ENCODE results near the gene ANGPTL8. TPM values are rescaled to one million over a fixed set of nuclear protein-coding genes. Genes with fewer than 3 reads are reported as not detected.
A peak's percentile ranks its signal among the peaks of the same experiment; 100 is the strongest.

The ANGPTL8 gene
- polyA plus RNA-seq, 2 of the 4 experiments (the other 2 are of a cell fraction): 0.12 TPM; not detected in 1

DNA sequence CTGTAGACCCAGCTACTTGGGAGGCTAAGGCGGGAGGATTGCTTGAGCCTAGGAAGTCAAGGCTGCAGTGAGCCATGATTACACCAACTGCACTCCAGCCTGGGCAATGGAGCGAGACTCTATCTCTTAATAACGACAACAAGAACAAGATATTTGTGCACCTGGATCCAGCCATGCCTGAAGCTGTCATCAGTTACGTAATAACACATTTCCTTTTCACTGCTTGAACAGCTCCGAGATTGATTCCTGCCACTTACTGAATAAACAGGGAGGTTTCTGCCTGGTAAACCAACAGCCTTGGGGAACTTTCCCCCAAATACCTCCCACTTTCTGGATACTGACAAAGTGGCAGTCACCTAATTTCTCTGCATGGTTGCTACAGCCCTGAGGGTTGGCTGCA is 47.5 kb upstream of the ANGPTL8 start:
- no peak for FAIRE-seq
- no peak overlapping the region for H3K4me3 ChIP-seq

DNA sequence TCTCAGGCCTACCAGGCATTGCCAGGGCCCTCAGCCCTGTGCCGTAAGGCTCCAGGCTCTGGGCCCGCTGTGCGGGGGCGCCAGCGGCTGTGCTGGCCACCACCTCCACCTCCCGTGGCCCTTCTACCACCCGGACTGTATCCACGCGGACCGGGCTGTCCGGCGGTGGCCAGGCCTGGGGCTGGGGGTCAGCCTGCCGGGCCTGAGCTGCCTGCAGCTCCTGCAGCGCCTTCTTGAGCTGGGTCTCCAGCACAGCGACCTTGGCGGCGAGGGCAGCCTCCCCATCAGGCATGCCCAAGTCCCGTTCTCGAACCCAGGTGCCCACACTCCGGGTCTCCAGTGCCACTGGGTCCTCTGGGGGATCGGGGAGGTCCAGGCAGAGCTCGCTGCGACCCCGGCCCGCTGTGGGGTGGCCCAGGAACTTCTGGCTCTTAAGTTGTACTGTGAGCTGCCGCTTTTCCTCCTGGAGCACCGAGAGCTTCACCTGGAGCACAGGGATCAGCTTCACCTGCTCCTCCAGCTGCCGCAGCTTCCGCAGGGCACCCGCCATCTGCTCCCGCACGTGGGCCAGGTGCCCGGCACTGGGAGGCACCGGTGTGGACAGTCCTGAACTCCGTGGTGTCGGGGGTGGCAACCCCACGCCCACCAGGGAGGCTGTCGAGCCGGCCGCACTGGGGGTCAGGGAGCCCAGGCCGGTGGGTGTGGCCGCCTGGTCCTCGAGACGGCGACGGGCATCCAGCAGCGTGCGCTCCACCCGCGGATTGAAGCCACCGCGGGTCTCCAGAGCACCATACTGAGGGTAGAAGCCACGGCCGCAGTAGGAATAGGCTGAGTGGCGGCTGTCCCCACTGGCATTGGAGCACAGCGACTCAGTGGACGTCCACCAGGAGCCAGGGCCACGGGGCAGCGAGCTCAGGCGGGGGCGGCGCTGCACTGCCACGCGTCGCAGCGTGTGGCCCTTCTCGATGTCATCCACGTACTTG is 46.2 kb upstream of the ANGPTL8 start:
- no peak for TF ChIP-seq NR3C1 (IDR thresholded peaks at IDR 0.05)
- TF ChIP-seq RFX5 (IDR thresholded peaks at IDR 0.05): no peak
- FAIRE-seq: no peak
- no peak overlapping the region for H3K4me2 ChIP-seq
- H3K4me3 ChIP-seq: no peak overlapping the region
- H3K27ac ChIP-seq: no peak overlapping the region
- H3K4me1 ChIP-seq: peaks cover 45% of the 10 kb centered on the region
- WGBS (ENCODE audit: missing lambda C conversion rate): 98% methylated on average over 26 of the region's 68 CpGs
- ChIA-PET POLR2A (no interaction called here), CTCF (interaction anchor here (0.6 to 1.4 kb wide), 2 partner anchors 10 to 1363 kb away, joined by 3 to 5 read pairs; no protein-coding TSS in a partner anchor)
- DNase-seq (ENCODE audit: low read depth in 1 of 2, low spot score in 1 of 2): no peak
- no peaks in the 10 kb centered on the region for H3K9me3 ChIP-seq
- no peak for ATAC-seq

More for the DNA sequence above, 47.5 kb upstream of the ANGPTL8 start:
- POLR2A ChIA-PET: no interaction called here
- DNase-seq (ENCODE audit: low read depth in 1 of 2, low spot score in 1 of 2) (no peak), ATAC-seq (no peak)
- CTCF ChIA-PET: interaction anchor here (0.6 to 1.5 kb wide), 2 partner anchors 66 to 106 kb away, joined by 3 to 4 read pairs; no protein-coding TSS in a partner anchor
- WGBS (ENCODE audit: missing lambda C conversion rate): 86% methylated on average over 5 of the region's 5 CpGs
- Histone ChIP-seq H3K4me2 (no peak overlapping the region), H3K9me3 (no peaks in the 10 kb centered on the region), H3K27ac (no peak overlapping the region), H3K4me1 (peaks cover 40% of the 10 kb centered on the region)
- TF ChIP-seq, protein P1, sequence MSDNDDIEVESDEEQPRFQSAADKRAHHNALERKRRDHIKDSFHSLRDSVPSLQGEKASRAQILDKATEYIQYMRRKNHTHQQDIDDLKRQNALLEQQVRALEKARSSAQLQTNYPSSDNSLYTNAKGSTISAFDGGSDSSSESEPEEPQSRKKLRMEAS (IDR thresholded peaks at IDR 0.05): no peak
- TF ChIP-seq CEBPB (IDR thresholded peaks at IDR 0.05): peak in 1 of 2 experiments; percentile 51; a peak in 1 of 4 replicates

DNA sequence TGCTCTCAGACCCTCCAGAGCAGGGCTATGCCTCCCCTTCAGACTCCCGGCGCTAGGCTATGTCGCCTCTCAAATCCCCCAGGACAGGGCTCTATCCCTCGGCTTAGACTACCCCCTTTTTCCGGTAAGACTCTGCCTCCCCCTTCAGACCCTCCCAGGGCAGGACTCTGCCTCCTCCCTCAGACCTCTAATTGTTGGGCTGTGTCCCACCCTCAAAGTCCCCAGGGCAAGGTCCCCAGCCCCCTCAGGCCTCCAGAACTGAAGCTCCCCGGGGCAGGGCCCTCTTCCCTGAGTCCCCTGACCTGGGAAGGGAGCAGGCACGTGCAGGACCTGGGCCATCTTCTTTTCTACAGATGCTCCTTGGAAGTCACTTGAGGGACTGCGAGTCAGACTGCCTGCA is 45.2 kb upstream of the ANGPTL8 start:
- no peaks in the 10 kb centered on the region for H3K9me3 ChIP-seq
- no peak for TF ChIP-seq EP300 (IDR thresholded peaks at IDR 0.05)
- TF ChIP-seq, protein P2, sequence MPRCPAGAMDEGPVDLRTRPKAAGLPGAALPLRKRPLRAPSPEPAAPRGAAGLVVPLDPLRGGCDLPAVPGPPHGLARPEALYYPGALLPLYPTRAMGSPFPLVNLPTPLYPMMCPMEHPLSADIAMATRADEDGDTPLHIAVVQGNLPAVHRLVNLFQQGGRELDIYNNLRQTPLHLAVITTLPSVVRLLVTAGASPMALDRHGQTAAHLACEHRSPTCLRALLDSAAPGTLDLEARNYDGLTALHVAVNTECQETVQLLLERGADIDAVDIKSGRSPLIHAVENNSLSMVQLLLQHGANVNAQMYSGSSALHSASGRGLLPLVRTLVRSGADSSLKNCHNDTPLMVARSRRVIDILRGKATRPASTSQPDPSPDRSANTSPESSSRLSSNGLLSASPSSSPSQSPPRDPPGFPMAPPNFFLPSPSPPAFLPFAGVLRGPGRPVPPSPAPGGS (IDR thresholded peaks at IDR 0.05): no peak
- TF ChIP-seq BHLHE40 (IDR thresholded peaks at IDR 0.05; ENCODE audit: low read depth, low read length): no peak
- no peak for TF ChIP-seq EHMT2 (IDR thresholded peaks at IDR 0.05; ENCODE audit: low read depth)
- TF ChIP-seq FOXS1 (CRISPR knock-in tag; IDR thresholded peaks at IDR 0.05): no peak
- TF ChIP-seq JUNB (IDR thresholded peaks at IDR 0.05): no peak
- TF ChIP-seq GATA3 (IDR thresholded peaks at IDR 0.05; ENCODE audit: borderline replicate concordance): no peak
- TF ChIP-seq CBX2 (IDR thresholded peaks at IDR 0.05; ENCODE audit: borderline replicate concordance, low read depth): no peak
- TF ChIP-seq TFCP2L1 (CRISPR knock-in tag; IDR thresholded peaks at IDR 0.05): no peak
- TF ChIP-seq KDM5A (IDR thresholded peaks at IDR 0.05): no peak
- no peak for TF ChIP-seq TP53 (CRISPR knock-in tag; IDR thresholded peaks at IDR 0.05)
- TF ChIP-seq PHF8 (IDR thresholded peaks at IDR 0.05; ENCODE audit: borderline replicate concordance, low read depth): no peak
- TF ChIP-seq KDM1A (IDR thresholded peaks at IDR 0.05; ENCODE audit: low read depth): no peak
- TF ChIP-seq, protein P3, sequence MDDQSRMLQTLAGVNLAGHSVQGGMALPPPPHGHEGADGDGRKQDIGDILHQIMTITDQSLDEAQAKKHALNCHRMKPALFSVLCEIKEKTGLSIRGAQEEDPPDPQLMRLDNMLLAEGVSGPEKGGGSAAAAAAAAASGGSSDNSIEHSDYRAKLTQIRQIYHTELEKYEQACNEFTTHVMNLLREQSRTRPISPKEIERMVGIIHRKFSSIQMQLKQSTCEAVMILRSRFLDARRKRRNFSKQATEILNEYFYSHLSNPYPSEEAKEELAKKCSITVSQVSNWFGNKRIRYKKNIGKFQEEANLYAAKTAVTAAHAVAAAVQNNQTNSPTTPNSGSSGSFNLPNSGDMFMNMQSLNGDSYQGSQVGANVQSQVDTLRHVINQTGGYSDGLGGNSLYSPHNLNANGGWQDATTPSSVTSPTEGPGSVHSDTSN (IDR thresholded peaks at IDR 0.05): no peak
- TF ChIP-seq, protein P4, sequence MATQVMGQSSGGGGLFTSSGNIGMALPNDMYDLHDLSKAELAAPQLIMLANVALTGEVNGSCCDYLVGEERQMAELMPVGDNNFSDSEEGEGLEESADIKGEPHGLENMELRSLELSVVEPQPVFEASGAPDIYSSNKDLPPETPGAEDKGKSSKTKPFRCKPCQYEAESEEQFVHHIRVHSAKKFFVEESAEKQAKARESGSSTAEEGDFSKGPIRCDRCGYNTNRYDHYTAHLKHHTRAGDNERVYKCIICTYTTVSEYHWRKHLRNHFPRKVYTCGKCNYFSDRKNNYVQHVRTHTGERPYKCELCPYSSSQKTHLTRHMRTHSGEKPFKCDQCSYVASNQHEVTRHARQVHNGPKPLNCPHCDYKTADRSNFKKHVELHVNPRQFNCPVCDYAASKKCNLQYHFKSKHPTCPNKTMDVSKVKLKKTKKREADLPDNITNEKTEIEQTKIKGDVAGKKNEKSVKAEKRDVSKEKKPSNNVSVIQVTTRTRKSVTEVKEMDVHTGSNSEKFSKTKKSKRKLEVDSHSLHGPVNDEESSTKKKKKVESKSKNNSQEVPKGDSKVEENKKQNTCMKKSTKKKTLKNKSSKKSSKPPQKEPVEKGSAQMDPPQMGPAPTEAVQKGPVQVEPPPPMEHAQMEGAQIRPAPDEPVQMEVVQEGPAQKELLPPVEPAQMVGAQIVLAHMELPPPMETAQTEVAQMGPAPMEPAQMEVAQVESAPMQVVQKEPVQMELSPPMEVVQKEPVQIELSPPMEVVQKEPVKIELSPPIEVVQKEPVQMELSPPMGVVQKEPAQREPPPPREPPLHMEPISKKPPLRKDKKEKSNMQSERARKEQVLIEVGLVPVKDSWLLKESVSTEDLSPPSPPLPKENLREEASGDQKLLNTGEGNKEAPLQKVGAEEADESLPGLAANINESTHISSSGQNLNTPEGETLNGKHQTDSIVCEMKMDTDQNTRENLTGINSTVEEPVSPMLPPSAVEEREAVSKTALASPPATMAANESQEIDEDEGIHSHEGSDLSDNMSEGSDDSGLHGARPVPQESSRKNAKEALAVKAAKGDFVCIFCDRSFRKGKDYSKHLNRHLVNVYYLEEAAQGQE (IDR thresholded peaks at IDR 0.05): no peak
- no peak for TF ChIP-seq RNF2 (IDR thresholded peaks at IDR 0.05; ENCODE audit: borderline replicate concordance, low read depth)
- TF ChIP-seq, protein P5, sequence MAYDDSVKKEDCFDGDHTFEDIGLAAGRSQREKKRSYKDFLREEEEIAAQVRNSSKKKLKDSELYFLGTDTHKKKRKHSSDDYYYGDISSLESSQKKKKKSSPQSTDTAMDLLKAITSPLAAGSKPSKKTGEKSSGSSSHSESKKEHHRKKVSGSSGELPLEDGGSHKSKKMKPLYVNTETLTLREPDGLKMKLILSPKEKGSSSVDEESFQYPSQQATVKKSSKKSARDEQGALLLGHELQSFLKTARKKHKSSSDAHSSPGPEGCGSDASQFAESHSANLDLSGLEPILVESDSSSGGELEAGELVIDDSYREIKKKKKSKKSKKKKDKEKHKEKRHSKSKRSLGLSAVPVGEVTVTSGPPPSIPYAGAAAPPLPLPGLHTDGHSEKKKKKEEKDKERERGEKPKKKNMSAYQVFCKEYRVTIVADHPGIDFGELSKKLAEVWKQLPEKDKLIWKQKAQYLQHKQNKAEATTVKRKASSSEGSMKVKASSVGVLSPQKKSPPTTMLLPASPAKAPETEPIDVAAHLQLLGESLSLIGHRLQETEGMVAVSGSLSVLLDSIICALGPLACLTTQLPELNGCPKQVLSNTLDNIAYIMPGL (CRISPR knock-in tag; IDR thresholded peaks at IDR 0.05; ENCODE audit: borderline replicate concordance): no peak
- peak overlapping the region; percentile 78; the same call in 1 of the 3 replicates for H3K4me2 ChIP-seq
- POLR2A ChIA-PET: no interaction called here
- H3K4me1 ChIP-seq: peaks cover 53% of the 10 kb centered on the region
- peak overlapping the region in 1 of 2 experiments; percentile 67; a peak in 2 of 6 replicates for H3K27ac ChIP-seq
- FAIRE-seq (no peak), ATAC-seq (no peak), DNase-seq (ENCODE audit: low read depth in 1 of 2, low spot score in 1 of 2) (no peak)
- no peak overlapping the region for H3K4me3 ChIP-seq
- 91% methylated on average over 6 of the region's 8 CpGs for WGBS (ENCODE audit: missing lambda C conversion rate)
- CTCF ChIA-PET: interaction anchor here (1.4 kb wide), 1 partner anchor 9 kb away, joined by 3 read pairs; no protein-coding TSS in a partner anchor

Measured in A549 (cell line).